ENCODE results near the gene BOC.

DNA sequence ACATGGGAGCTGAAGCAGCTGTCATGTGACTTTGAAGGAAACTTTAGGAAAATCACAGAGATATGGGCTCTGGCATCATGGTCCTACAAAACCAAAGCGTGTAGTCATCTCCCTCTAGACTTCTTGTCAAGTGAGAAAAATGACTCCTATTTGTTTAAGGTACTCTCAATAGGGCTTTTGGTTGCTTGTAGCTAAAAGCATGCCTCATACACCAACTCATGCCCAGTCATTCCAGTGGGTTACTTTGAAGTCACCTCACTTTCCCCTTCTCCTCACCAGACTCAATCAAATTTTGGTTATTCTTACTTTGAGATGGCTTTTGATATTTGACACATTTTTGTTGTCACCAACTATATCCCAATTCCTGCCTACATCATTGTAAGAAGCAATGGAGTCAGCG is 81.6 kb downstream of the BOC start:
- no peak for TF ChIP-seq CTCF (conservative IDR thresholded peaks at IDR 0.05; ENCODE audit: low read length)
- TF ChIP-seq EZH2phosphoT487 (IDR thresholded peaks at IDR 0.05; ENCODE audit: borderline replicate concordance, low read depth, low read length), result no peak

Measured in OCI-LY7 (cell line).